Neutrophil (primary cell): ENCODE data around the gene WEE1.

Experiments
- H3K27ac ChIP-seq: fragments of 200-600 bp; sonication (generic); 2 replicates; pipeline ENCODE4 v1.5.1; 2016; ENCODE audit warnings: mild to moderate bottlenecking, moderate library complexity
- H3K27me3 ChIP-seq: fragments of 200-600 bp; sonication (generic); 2 replicates; pipeline ENCODE4 v1.6.0; 2016; ENCODE audit warnings: mild to moderate bottlenecking
- H3K36me3 ChIP-seq: fragments of 200-600 bp; sonication (generic); 2 replicates; pipeline ENCODE4 v1.5.1; 2017
- H3K4me1 ChIP-seq, 2 experiments: fragments of 200-600 bp in 1 of 2; sonication (generic) in 1 of 2; 1 replicate in 1 of 2; 2 replicates in 1 of 2; pipeline versions ENCODE4 v1.5.1 to v1.6.1; 2013 to 2016; ENCODE audit warnings: low read depth in 1 of 2, low read length in 1 of 2, mild to moderate bottlenecking in 1 of 2, moderate library complexity in 1 of 2; ENCODE audit not compliant: control insufficient read depth in 1 of 2, insufficient read depth in 1 of 2
- H3K4me3 ChIP-seq, 2 experiments: fragments of 200-600 bp in 1 of 2; sonication (generic) in 1 of 2; 1 replicate in 1 of 2; 2 replicates in 1 of 2; pipeline ENCODE4 v1.5.1; 2013 to 2016; ENCODE audit warnings: low read depth in 1 of 2, low read length in 1 of 2, mild to moderate bottlenecking in 1 of 2, moderate library complexity in 1 of 2
- H3K9me3 ChIP-seq: fragments of 200-600 bp; sonication (generic); 2 replicates; pipeline ENCODE4 v1.5.1; 2016
- CTCF ChIP-seq: fragments of 200-600 bp; sonication (generic); IDR thresholded peaks from 2 replicates; pipeline ENCODE4 v1.5.1; 2016; ENCODE audit warnings: antibody characterized with exemption

The WEE1 gene

GRCh38 chr11:9636691-9637090 is 63.2 kb downstream of the WEE1 start:
- Histone ChIP-seq H3K4me3 (no peak overlapping the region), H3K27me3 (no peaks in the 10 kb centered on the region), H3K27ac (no peak overlapping the region), H3K9me3 (no peaks in the 10 kb centered on the region), H3K36me3 (no peaks in the 10 kb centered on the region), H3K4me1 (peaks cover 31 to 39% of the 10 kb centered on the region in 2 experiments)
- TF ChIP-seq CTCF, result no peak

GRCh38 chr11:9639099-9639498 is 65.6 kb downstream of the WEE1 start:
- H3K4me1 ChIP-seq, result peaks cover 32 to 43% of the 10 kb centered on the region in 2 experiments

More at GRCh38 chr11:9639099-9639498, 65.6 kb downstream of the WEE1 start:
- Histone ChIP-seq H3K36me3 (no peaks in the 10 kb centered on the region), H3K27ac (peak overlapping the region; percentile 83), H3K9me3 (no peaks in the 10 kb centered on the region), H3K4me3 (peak overlapping the region in 1 of 2 experiments; percentile 4), H3K27me3 (no peaks in the 10 kb centered on the region)
- no peak for TF ChIP-seq CTCF
